PC-9 (cell line): ENCODE results near the gene ADORA2B. TPM values are rescaled to one million over a fixed set of nuclear protein-coding genes. Genes with fewer than 3 reads are reported as not detected.

Experiments used
- BruUV-seq: library from RNA; stranded (reverse); fragments of 400-500 nt; replicated peaks from 2 replicates; lab custom pipeline; 2021; lab: Mats Ljungman, UMichigan
- CTCF ChIA-PET: fragments of 300-600 bp; sonication (Branson Sonifier 250); formaldehyde crosslinking; loops from one replicate; lab custom pipeline; 2022; ENCODE audit warnings: antibody characterized with exemption; lab: Charles Lee
- POLR2A ChIA-PET: fragments of 300-600 bp; sonication (Branson Sonifier 250); formaldehyde crosslinking; loops from one replicate; lab custom pipeline; 2022; ENCODE audit warnings: antibody characterized with exemption; ENCODE audit not compliant: unreplicated experiment; lab: Charles Lee
- DNase-seq, 2 experiments: peaks; one replicate each; pipeline versions ENCODE4 v3.0.0 to v3.0.0-alpha.2; 2015 to 2022; ENCODE audit warnings: mixed read lengths in 1 of 2
- H2AFZ ChIP-seq: fragments of 200-600 bp; sonication (generic); 2 replicates; pipeline ENCODE4 v1.8.1; 2017; ENCODE audit warnings: antibody characterized with exemption
- H3F3A ChIP-seq: fragments of 200-600 bp; sonication (generic); 2 replicates; pipeline ENCODE4 v1.8.1; 2017; ENCODE audit warnings: antibody characterized with exemption, mild to moderate bottlenecking, low read depth; ENCODE audit not compliant: insufficient read depth
- H3K27ac ChIP-seq: fragments of 200-600 bp; sonication (generic); 2 replicates; pipeline ENCODE4 v1.6.1; 2016; ENCODE audit warnings: mixed run types
- H3K27me3 ChIP-seq: fragments of 200-600 bp; sonication (generic); 2 replicates; pipeline ENCODE4 v1.6.1; 2016; ENCODE audit warnings: low read depth, mixed run types; ENCODE audit not compliant: insufficient read depth
- H3K36me3 ChIP-seq: fragments of 200-600 bp; sonication (generic); 2 replicates; pipeline ENCODE4 v1.6.1; 2016; ENCODE audit warnings: low read depth, mixed run types
- H3K4me1 ChIP-seq: fragments of 200-600 bp; sonication (generic); replicated peaks from 2 replicates; pipeline ENCODE4 v1.6.1; 2016; ENCODE audit warnings: mixed run types; ENCODE audit not compliant: insufficient read depth
- H3K4me2 ChIP-seq: fragments of 200-600 bp; sonication (generic); 2 replicates; pipeline ENCODE4 v1.6.1; 2017; ENCODE audit warnings: mixed run types
- H3K4me3 ChIP-seq: fragments of 200-600 bp; sonication (generic); 2 replicates; pipeline ENCODE4 v1.6.1; 2016; ENCODE audit warnings: mixed run types
- H3K79me2 ChIP-seq: fragments of 200-600 bp; sonication (generic); 2 replicates; pipeline ENCODE4 v1.6.1; 2017; ENCODE audit warnings: low read depth, mixed run types
- H3K9me2 ChIP-seq: fragments of 200-600 bp; sonication (generic); 2 replicates; pipeline ENCODE4 v1.8.1; 2017; ENCODE audit warnings: mild to moderate bottlenecking; ENCODE audit not compliant: insufficient read depth
- H3K9me3 ChIP-seq: fragments of 200-600 bp; sonication (generic); 2 replicates; pipeline ENCODE4 v1.8.1; 2016; ENCODE audit warnings: low read depth; ENCODE audit not compliant: insufficient read depth
- H4K20me1 ChIP-seq: fragments of 200-600 bp; sonication (generic); 2 replicates; pipeline ENCODE4 v1.8.1; 2017; ENCODE audit not compliant: insufficient read depth
- CTCF ChIP-seq: fragments of 200-600 bp; sonication (generic); conservative IDR thresholded peaks from 2 replicates; pipeline ENCODE4 v1.6.1; 2017; ENCODE audit warnings: mixed run types, antibody characterized with exemption, mild to moderate bottlenecking, moderate library complexity
- EZH2 ChIP-seq: fragments of 200-600 bp; sonication (generic); IDR thresholded peaks from 2 replicates; pipeline ENCODE4 v1.8.0; 2017; ENCODE audit warnings: antibody characterized with exemption, low read depth
- intact Hi-C: fragments of 100-400 bp; cut with micrococcal nuclease; formaldehyde crosslinking; loops from one replicate; pipeline ENCODE4 v1.10.0; 2022; ENCODE audit not compliant: unreplicated experiment
- total RNA-seq: library from RNA; stranded (reverse); gene quantifications from 2 replicates; pipeline ENCODE4 v1.2.3, GENCODE V29; 2021

Gene ADORA2B
- total RNA-seq, 1 experiment from 2014 or later, result 42.7 TPM

DNA sequence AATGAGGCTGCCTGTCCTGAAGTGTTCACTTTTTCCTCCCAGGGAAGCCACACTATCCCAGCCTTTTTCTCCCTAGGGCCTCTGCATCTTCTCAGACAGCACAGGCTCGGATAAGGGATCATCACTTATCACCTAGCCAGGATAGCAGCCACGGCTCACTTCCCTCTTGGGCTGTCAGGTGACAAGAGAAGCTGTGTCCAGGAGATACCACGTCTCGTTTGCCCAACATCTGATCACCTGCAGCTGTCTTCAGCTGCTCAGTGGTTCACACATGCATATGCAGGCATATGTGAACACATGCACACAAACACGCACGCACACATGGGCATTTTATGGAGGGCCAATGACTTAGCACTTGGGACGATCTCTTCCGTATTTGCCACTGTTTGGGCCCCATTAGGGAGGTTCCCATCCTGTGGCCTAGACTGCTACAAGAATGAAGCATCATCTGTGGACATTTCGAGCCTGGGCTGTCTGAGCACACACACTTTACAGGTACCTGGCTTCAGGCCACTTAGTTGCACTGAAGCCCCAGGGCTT, 32.4 kb upstream of the ADORA2B start:
- Histone ChIP-seq H3K4me2 (no peak overlapping the region), H3K27me3 (no peaks in the 10 kb centered on the region), H3K36me3 (no peaks in the 10 kb centered on the region), H3K4me3 (no peak overlapping the region), H2AFZ (no peak overlapping the region), H3K27ac (no peak overlapping the region), H3F3A (peaks cover 34% of the 10 kb centered on the region), H3K79me2 (no peaks in the 10 kb centered on the region), H3K4me1 (peaks cover 56% of the 10 kb centered on the region), H4K20me1 (no peaks in the 10 kb centered on the region), H3K9me2 (no peaks in the 10 kb centered on the region), H3K9me3 (no peaks in the 10 kb centered on the region)
- no TSS peak for BruUV-seq
- intact Hi-C loops, result no loop called here
- ChIA-PET CTCF (no interaction called here), POLR2A (no interaction called here)
- TF ChIP-seq CTCF (no peak), EZH2 (no peak)
- no peak for DNase-seq

DNA sequence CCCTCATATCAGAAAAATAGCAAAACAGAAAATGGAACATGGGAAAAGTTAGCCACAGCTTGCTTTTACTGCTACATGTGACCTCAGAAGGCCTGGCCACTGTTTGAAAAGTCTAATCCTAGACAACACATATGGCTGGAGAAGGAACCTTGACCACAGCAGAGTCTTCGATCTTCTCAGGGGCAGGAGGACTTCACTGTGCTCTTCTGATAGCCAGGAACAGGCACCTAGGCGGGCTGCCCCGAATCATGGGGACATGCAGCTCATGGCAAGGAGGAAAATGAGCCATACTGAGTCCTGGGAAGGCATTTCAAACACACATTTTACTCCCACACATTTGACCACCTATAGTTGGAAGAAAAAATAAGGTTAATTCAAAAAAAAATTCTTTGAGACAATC, 31.1 kb upstream of the ADORA2B start:
- DNase-seq, result no peak
- no peak for TF ChIP-seq EZH2
- no peak for TF ChIP-seq CTCF
- ChIA-PET CTCF (no interaction called here), POLR2A (no interaction called here)
- Histone ChIP-seq H2AFZ (no peak overlapping the region), H3K27ac (peak overlapping the region; percentile 96), H3F3A (peaks cover 34% of the 10 kb centered on the region), H4K20me1 (no peaks in the 10 kb centered on the region), H3K36me3 (no peaks in the 10 kb centered on the region), H3K4me2 (no peak overlapping the region), H3K9me3 (no peaks in the 10 kb centered on the region), H3K9me2 (no peaks in the 10 kb centered on the region), H3K4me1 (peaks cover 65% of the 10 kb centered on the region), H3K27me3 (no peaks in the 10 kb centered on the region), H3K4me3 (no peak overlapping the region), H3K79me2 (no peaks in the 10 kb centered on the region)
- intact Hi-C loops, result no loop called here
- no TSS peak for BruUV-seq

DNA sequence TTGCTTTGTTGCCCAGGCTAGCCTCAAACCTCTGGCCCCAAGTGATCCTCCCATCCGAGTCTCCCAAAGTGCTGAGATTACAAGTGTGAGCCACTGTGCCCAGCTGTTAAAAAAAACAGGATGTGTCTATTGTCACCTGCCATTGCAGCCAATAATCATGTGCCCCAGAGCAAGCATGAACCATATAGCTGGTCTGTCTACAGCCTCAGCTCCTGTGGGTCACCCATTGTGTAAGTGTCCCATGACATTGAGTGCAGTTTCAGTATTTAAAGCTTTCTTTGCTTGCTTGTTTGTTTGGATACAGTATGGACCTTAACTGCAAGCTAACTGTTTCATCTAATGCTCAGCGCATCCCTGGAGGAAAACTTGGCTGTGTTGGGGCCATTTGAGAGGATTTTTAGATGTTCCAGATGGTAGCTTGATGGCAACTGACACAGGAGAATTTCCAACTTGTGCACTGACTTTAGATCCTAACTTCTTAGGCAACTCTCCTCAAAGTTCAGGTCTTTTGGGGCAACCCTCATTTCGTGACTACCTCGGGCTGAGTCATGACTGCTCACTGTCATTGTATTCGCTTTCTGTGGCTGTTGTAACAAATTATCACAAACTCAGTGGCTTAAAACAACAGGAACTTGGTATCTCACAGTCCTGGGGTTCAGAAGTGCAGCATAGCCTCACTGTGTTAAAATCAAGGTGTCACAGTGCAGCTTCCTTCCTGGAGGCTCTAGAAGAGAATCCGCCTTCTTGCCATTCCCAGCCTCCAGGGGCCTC, 30.3 kb upstream of the ADORA2B start:
- no peaks in the 10 kb centered on the region for H3K36me3 ChIP-seq
- ChIA-PET CTCF (no interaction called here), POLR2A (interaction anchor here (1.0 kb wide), 1 partner anchor 27 kb away, joined by 3 read pairs; no protein-coding TSS in a partner anchor)
- no peak overlapping the region for H3K4me3 ChIP-seq
- H3K9me3 ChIP-seq, result no peaks in the 10 kb centered on the region
- DNase-seq, result peak in 1 of 2 experiments; percentile 91
- peak overlapping the region; percentile 51 for H3K4me2 ChIP-seq
- H4K20me1 ChIP-seq, result no peaks in the 10 kb centered on the region
- TF ChIP-seq CTCF (no peak), EZH2 (no peak)
- H2AFZ ChIP-seq, result no peak overlapping the region
- H3K9me2 ChIP-seq, result no peaks in the 10 kb centered on the region
- no peaks in the 10 kb centered on the region for H3K27me3 ChIP-seq
- H3K4me1 ChIP-seq, result peaks cover 71% of the 10 kb centered on the region
- peaks cover 34% of the 10 kb centered on the region for H3F3A ChIP-seq
- H3K27ac ChIP-seq, result peak overlapping the region; percentile 96
- BruUV-seq, result no TSS peak
- intact Hi-C loops, result no loop called here
- H3K79me2 ChIP-seq, result no peaks in the 10 kb centered on the region
